Muscle layer of colon (tissue), 2 donors: ENCODE measurements around the gene CALN1.

Experiments used
- H3K27ac ChIP-seq: one replicate; pipeline ENCODE4 v1.7.0; 2013; ENCODE audit warnings: low read depth, mild to moderate bottlenecking, low read length, moderate library complexity
- H3K27me3 ChIP-seq, 2 donors: one replicate each; pipeline ENCODE4 v1.7.0; 2013; ENCODE audit warnings: low read length in 2 of 2, mild to moderate bottlenecking in 2 of 2; ENCODE audit not compliant: insufficient read depth in 2 of 2, control insufficient read depth in 1 of 2
- H3K36me3 ChIP-seq: one replicate; pipeline ENCODE4 v1.7.0; 2013; ENCODE audit warnings: mild to moderate bottlenecking, low read length; ENCODE audit not compliant: insufficient read depth
- H3K4me1 ChIP-seq: one replicate; pipeline ENCODE4 v1.7.0; 2013; ENCODE audit warnings: mild to moderate bottlenecking, low read length; ENCODE audit not compliant: insufficient read depth
- H3K4me3 ChIP-seq, 2 donors: one replicate each; pipeline ENCODE4 v1.7.0; 2013; ENCODE audit warnings: low read length in 2 of 2, low read depth in 1 of 2, mild to moderate bottlenecking in 1 of 2, moderate library complexity in 1 of 2
- H3K9ac ChIP-seq: one replicate; pipeline ENCODE4 v1.7.0; 2013; ENCODE audit warnings: low read length
- H3K9me3 ChIP-seq: one replicate; pipeline ENCODE4 v1.7.0; 2013; ENCODE audit warnings: mild to moderate bottlenecking, low read length
- donor health status: abdominal sarcoma.
- donor health status: Adenocarcinoma of cecum.

The CALN1 gene

GRCh38 chr7:72058579-72058978 lies 353.6 kb downstream of the CALN1 start:
- Histone ChIP-seq H3K36me3 (no peaks in the 10 kb centered on the region), H3K4me3 (no peak overlapping the region), H3K9ac (no peak overlapping the region), H3K27me3 (no peaks in the 10 kb centered on the region), H3K27ac (no peak overlapping the region), H3K4me1 (no peaks in the 10 kb centered on the region), H3K9me3 (no peaks in the 10 kb centered on the region)

GRCh38 chr7:72057796-72058195 lies 354.3 kb downstream of the CALN1 start:
- H3K4me3 ChIP-seq, result no peak overlapping the region
- no peaks in the 10 kb centered on the region for H3K36me3 ChIP-seq
- H3K27ac ChIP-seq, result no peak overlapping the region
- no peaks in the 10 kb centered on the region for H3K4me1 ChIP-seq
- no peaks in the 10 kb centered on the region for H3K27me3 ChIP-seq
- no peak overlapping the region for H3K9ac ChIP-seq
- no peaks in the 10 kb centered on the region for H3K9me3 ChIP-seq

GRCh38 chr7:72057231-72057630 lies 354.9 kb downstream of the CALN1 start:
- Histone ChIP-seq H3K27me3 (no peaks in the 10 kb centered on the region), H3K27ac (no peak overlapping the region), H3K9ac (no peak overlapping the region), H3K9me3 (no peaks in the 10 kb centered on the region), H3K36me3 (no peaks in the 10 kb centered on the region), H3K4me1 (no peaks in the 10 kb centered on the region), H3K4me3 (no peak overlapping the region)

GRCh38 chr7:72055426-72055825 lies 356.7 kb downstream of the CALN1 start:
- H3K27me3 ChIP-seq, result no peaks in the 10 kb centered on the region
- no peaks in the 10 kb centered on the region for H3K36me3 ChIP-seq
- H3K9ac ChIP-seq, result no peak overlapping the region
- H3K4me1 ChIP-seq, result no peaks in the 10 kb centered on the region
- no peaks in the 10 kb centered on the region for H3K9me3 ChIP-seq
- H3K4me3 ChIP-seq, result no peak overlapping the region
- no peak overlapping the region for H3K27ac ChIP-seq

- Histone ChIP-seq H3K9me3 (no peaks in the 10 kb centered on the region), H3K9ac (no peak overlapping the region), H3K36me3 (no peaks in the 10 kb centered on the region), H3K4me1 (no peaks in the 10 kb centered on the region), H3K4me3 (no peak overlapping the region), H3K27me3 (no peaks in the 10 kb centered on the region), H3K27ac (no peak overlapping the region)
Observed at GRCh38 chr7:72053292-72053691, 358.8 kb downstream of the CALN1 start.

GRCh38 chr7:72048420-72048819 lies 363.7 kb downstream of the CALN1 start:
- H3K4me3 ChIP-seq, result no peak overlapping the region
- no peaks in the 10 kb centered on the region for H3K27me3 ChIP-seq
- no peak overlapping the region for H3K27ac ChIP-seq
- H3K9me3 ChIP-seq, result no peaks in the 10 kb centered on the region
- no peaks in the 10 kb centered on the region for H3K36me3 ChIP-seq
- no peaks in the 10 kb centered on the region for H3K4me1 ChIP-seq
- H3K9ac ChIP-seq, result no peak overlapping the region

- no peak overlapping the region for H3K27ac ChIP-seq
- H3K27me3 ChIP-seq, result no peaks in the 10 kb centered on the region
Observed at GRCh38 chr7:72042855-72043254, 369.3 kb downstream of the CALN1 start.

GRCh38 chr7:72040641-72041040 lies 371.5 kb downstream of the CALN1 start:
- Histone ChIP-seq H3K27me3 (no peaks in the 10 kb centered on the region), H3K4me3 (no peak overlapping the region), H3K27ac (no peak overlapping the region), H3K36me3 (no peaks in the 10 kb centered on the region), H3K9me3 (no peaks in the 10 kb centered on the region), H3K9ac (no peak overlapping the region), H3K4me1 (no peaks in the 10 kb centered on the region)

More at GRCh38 chr7:72042855-72043254, 369.3 kb downstream of the CALN1 start:
- Histone ChIP-seq H3K4me3 (no peak overlapping the region), H3K36me3 (no peaks in the 10 kb centered on the region), H3K9ac (no peak overlapping the region), H3K4me1 (no peaks in the 10 kb centered on the region), H3K9me3 (no peaks in the 10 kb centered on the region)

GRCh38 chr7:72039460-72039859 lies 372.7 kb downstream of the CALN1 start:
- H3K27me3 ChIP-seq, result no peaks in the 10 kb centered on the region
- H3K9ac ChIP-seq, result no peak overlapping the region
- H3K36me3 ChIP-seq, result no peaks in the 10 kb centered on the region
- H3K4me1 ChIP-seq, result no peaks in the 10 kb centered on the region
- H3K4me3 ChIP-seq, result no peak overlapping the region
- H3K27ac ChIP-seq, result no peak overlapping the region
- no peaks in the 10 kb centered on the region for H3K9me3 ChIP-seq

GRCh38 chr7:72038022-72038732 lies 374.0 kb downstream of the CALN1 start:
- no peaks in the 10 kb centered on the region for H3K36me3 ChIP-seq
- H3K27me3 ChIP-seq, result no peaks in the 10 kb centered on the region
- H3K4me3 ChIP-seq, result no peak overlapping the region
- no peak overlapping the region for H3K9ac ChIP-seq
- no peaks in the 10 kb centered on the region for H3K4me1 ChIP-seq
- no peaks in the 10 kb centered on the region for H3K9me3 ChIP-seq
- no peak overlapping the region for H3K27ac ChIP-seq

GRCh38 chr7:72037516-72037915 lies 374.6 kb downstream of the CALN1 start:
- H3K27me3 ChIP-seq, result no peaks in the 10 kb centered on the region
- H3K4me3 ChIP-seq, result no peak overlapping the region
- H3K27ac ChIP-seq, result no peak overlapping the region
- H3K9me3 ChIP-seq, result no peaks in the 10 kb centered on the region
- no peak overlapping the region for H3K9ac ChIP-seq
- no peaks in the 10 kb centered on the region for H3K4me1 ChIP-seq
- no peaks in the 10 kb centered on the region for H3K36me3 ChIP-seq

GRCh38 chr7:72035266-72035665 lies 376.9 kb downstream of the CALN1 start:
- H3K9me3 ChIP-seq, result no peaks in the 10 kb centered on the region
- no peak overlapping the region for H3K4me3 ChIP-seq
- no peaks in the 10 kb centered on the region for H3K36me3 ChIP-seq
- no peak overlapping the region for H3K9ac ChIP-seq
- no peaks in the 10 kb centered on the region for H3K27me3 ChIP-seq
- H3K27ac ChIP-seq, result no peak overlapping the region
- no peaks in the 10 kb centered on the region for H3K4me1 ChIP-seq
